ENCODE data around the gene ADAMTSL1. TPM values are rescaled to one million over a fixed set of nuclear protein-coding genes. Genes with fewer than 3 reads are reported as not detected.

The ADAMTSL1 gene
- total RNA-seq, 2 experiments from 2014 or later = not detected

DNA sequence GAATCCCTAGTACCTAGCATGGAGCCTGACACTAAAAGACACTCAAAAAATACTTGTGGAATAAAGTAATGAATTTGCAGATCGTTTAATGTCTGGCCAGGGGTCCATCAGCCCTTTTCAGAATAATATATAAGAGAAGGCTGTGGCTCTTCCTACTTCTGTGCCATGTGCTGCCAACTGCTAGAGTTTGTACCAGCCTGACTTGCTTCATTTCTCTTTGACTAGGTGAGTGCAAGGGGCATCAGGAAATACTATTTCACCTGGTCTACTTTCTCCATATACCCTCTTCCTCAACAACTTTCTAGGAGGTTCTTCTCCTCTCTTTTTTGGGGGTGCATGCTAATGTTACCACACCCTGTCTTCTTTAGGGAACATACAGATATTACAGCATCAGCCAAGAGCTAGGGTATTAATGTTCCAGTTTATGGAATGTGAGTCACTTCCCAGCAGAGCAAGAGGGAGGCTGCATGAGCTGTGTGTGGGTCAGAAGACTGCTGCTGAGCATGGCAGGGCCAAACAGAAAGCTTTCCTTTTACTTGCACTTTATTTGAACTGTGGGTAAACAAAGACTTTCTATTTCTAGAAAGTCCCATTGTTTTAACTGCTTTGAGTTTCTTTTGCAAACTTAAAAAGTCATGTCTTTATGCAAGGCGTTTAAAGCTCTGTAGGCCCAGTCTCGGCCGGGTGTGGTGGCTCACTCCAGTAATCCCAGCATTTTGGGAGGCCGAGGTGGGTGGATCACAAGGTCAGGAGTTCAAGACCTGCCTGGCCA, 158.9 kb downstream of the ADAMTSL1 start:
- Histone ChIP-seq H3K4me3 (ENCODE audit: low read depth, low read length, poor library complexity, severe bottlenecking) (no peak overlapping the region), H3K27ac (ENCODE audit: low read depth, low read length, poor library complexity, severe bottlenecking) (no peak overlapping the region), H3K9me2 (ENCODE audit: insufficient read depth, low read length) (no peaks in the 10 kb centered on the region), H3K36me3 (ENCODE audit: insufficient read depth, low read length) (no peaks in the 10 kb centered on the region), H4K20me1 (ENCODE audit: insufficient read depth, low read length) (no peaks in the 10 kb centered on the region), H3K4me1 (ENCODE audit: insufficient read depth, low read length, poor library complexity, severe bottlenecking) (no peaks in the 10 kb centered on the region), H3K79me2 (ENCODE audit: insufficient read depth, low read depth, low read length) (no peaks in the 10 kb centered on the region), H3K4me2 (ENCODE audit: low read length) (no peak overlapping the region), H2AFZ (ENCODE audit: low read length) (no peak overlapping the region), H3K9me3 (ENCODE audit: low read length) (no peaks in the 10 kb centered on the region)
- ChIA-PET POLR2A (interaction anchor here (1.2 kb wide), 1 partner anchor 10 kb away, joined by 11 read pairs; no protein-coding TSS in a partner anchor), CTCF (ENCODE audit: unreplicated experiment) (no interaction called here)
- TF ChIP-seq CTCF (conservative IDR thresholded peaks at IDR 0.05; ENCODE audit: low read length) (no peak), EZH2phosphoT487 (IDR thresholded peaks at IDR 0.05; ENCODE audit: borderline replicate concordance, low read depth, low read length) (no peak)
- no peak for DNase-seq (ENCODE audit: low spot score)
- no TSS peak for BruUV-seq (replicated peaks)
- intact Hi-C loops (cut with micrococcal nuclease; ENCODE audit: unreplicated experiment) = no loop called here

DNA sequence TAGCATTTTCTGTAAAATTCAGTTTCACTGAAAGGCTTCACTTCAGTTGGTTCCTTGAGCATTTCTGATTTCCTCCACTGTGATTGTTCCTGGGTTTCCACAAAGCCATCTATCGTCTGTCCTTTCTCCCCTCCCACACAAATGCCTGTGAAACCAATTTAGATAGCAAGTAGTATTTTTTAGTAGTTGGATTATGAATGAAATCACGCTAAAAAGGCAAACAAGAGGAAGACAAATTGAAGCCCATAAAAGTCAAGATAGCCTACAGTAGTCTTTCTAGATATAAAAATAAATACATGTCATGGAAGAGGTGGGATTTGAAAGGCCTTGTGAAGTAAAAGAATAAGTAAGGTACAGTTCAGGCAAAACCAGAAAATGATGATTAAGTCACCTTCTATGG, 162.8 kb downstream of the ADAMTSL1 start:
- no peaks in the 10 kb centered on the region for H4K20me1 ChIP-seq (ENCODE audit: insufficient read depth, low read length)
- POLR2A ChIA-PET = no interaction called here
- H3K4me2 ChIP-seq (ENCODE audit: low read length) = no peak overlapping the region
- H3K4me3 ChIP-seq (ENCODE audit: low read depth, low read length, poor library complexity, severe bottlenecking) = no peak overlapping the region
- H3K36me3 ChIP-seq (ENCODE audit: insufficient read depth, low read length) = no peaks in the 10 kb centered on the region
- no peaks in the 10 kb centered on the region for H3K79me2 ChIP-seq (ENCODE audit: insufficient read depth, low read depth, low read length)
- H3K9me2 ChIP-seq (ENCODE audit: insufficient read depth, low read length) = no peaks in the 10 kb centered on the region
- H3K9me3 ChIP-seq (ENCODE audit: low read length) = no peaks in the 10 kb centered on the region
- CTCF ChIA-PET (ENCODE audit: unreplicated experiment) = no interaction called here
- intact Hi-C loops (cut with micrococcal nuclease; ENCODE audit: unreplicated experiment) = no loop called here
- H2AFZ ChIP-seq (ENCODE audit: low read length) = no peak overlapping the region
- TF ChIP-seq CTCF (conservative IDR thresholded peaks at IDR 0.05; ENCODE audit: low read length) (no peak), EZH2phosphoT487 (IDR thresholded peaks at IDR 0.05; ENCODE audit: borderline replicate concordance, low read depth, low read length) (no peak)
- no TSS peak for BruUV-seq (replicated peaks)
- no peak for DNase-seq (ENCODE audit: low spot score)
- no peaks in the 10 kb centered on the region for H3K4me1 ChIP-seq (ENCODE audit: insufficient read depth, low read length, poor library complexity, severe bottlenecking)
- no peak overlapping the region for H3K27ac ChIP-seq (ENCODE audit: low read depth, low read length, poor library complexity, severe bottlenecking)
